Gastrocnemius medialis (tissue), 4 donors: Measurements from ENCODE around the gene GRAP. TPM values are rescaled to one million over a fixed set of nuclear protein-coding genes. Genes with fewer than 3 reads are reported as not detected.
A peak's percentile ranks its signal among the peaks of the same experiment; 100 is the strongest.

ENCODE experiments used
- ATAC-seq, 2 donors: fragments of 150-250 bp; one replicate each; pipeline ENCODE4 v1.9.1; 2016
- DNase-seq, 2 donors: peaks; one replicate each; pipeline ENCODE4 v3.0.0-alpha.2; 2019
- H3K27ac ChIP-seq, 4 donors: fragments of 200-600 bp; sonication (generic); 1 replicate in 1 of 4; 2 replicates in 3 of 4; pipeline ENCODE4 v1.5.1; 2016 to 2018; ENCODE audit warnings: mild to moderate bottlenecking in 2 of 4, moderate library complexity in 1 of 4
- H3K27me3 ChIP-seq, 3 donors: fragments of 200-600 bp; sonication (generic) in 2 of 3; 1 replicate in 1 of 3; 2 replicates in 2 of 3; pipeline versions ENCODE4 v1.5.1 to v1.6.0; 2016 to 2019; ENCODE audit warnings: mild to moderate bottlenecking in 1 of 3, moderate library complexity in 1 of 3
- H3K36me3 ChIP-seq, 2 donors: fragments of 200-600 bp; sonication (generic) in 1 of 2; one replicate each; pipeline ENCODE4 v1.5.1; 2017 to 2018
- H3K4me1 ChIP-seq, 2 donors: fragments of 200-600 bp; sonication (generic) in 1 of 2; one replicate each; pipeline ENCODE4 v1.5.1; 2016 to 2017; ENCODE audit warnings: mild to moderate bottlenecking in 2 of 2
- H3K4me3 ChIP-seq, 4 donors: fragments of 200-600 bp; sonication (generic) in 3 of 4; 1 replicate in 1 of 4; 2 replicates in 3 of 4; pipeline ENCODE4 v1.5.1; 2016 to 2019; ENCODE audit warnings: mild to moderate bottlenecking in 2 of 4
- H3K9me3 ChIP-seq, 3 donors: fragments of 200-600 bp; sonication (generic) in 2 of 3; 1 replicate in 1 of 3; 2 replicates in 2 of 3; pipeline ENCODE4 v1.5.1; 2016 to 2019
- POLR2A ChIP-seq, 2 donors: fragments of 450-650 bp; IDR thresholded peaks; one replicate each; pipeline ENCODE4 v1.6.1; 2017; ENCODE audit warnings: antibody characterized with exemption in 2 of 2, mild to moderate bottlenecking in 2 of 2, moderate library complexity in 2 of 2
- in situ Hi-C, 4 donors: fragments of 200-750 bp; cut with MboI; loops; one replicate each; pipeline versions ENCODE4 v1.15.0 to v1.8.0; 2017; ENCODE audit warnings: low sequenced_read_pairs in 4 of 4
- intact Hi-C: fragments of 100-400 bp; cut with DNase I; formaldehyde crosslinking; loops from one replicate; pipeline ENCODE4 v1.15.1; 2023; ENCODE audit warnings: low total_unique reads
- total RNA-seq, 4 donors: library from RNA; depleted of rRNA; stranded (reverse); fragments of >200 nt; gene quantifications; one replicate each; pipeline versions ENCODE4 v1.1.0 to v1.2.3, GENCODE V29; 2016
- TF ChIP-seq, protein P1 (sequence below), 5 experiments: fragments of 450-650 bp in 3 of 5; fragments of 200-600 bp in 2 of 5; sonication (generic) in 2 of 5; IDR thresholded peaks in 4 of 5; conservative IDR thresholded peaks in 1 of 5; 1 replicate in 4 of 5; 2 replicates in 1 of 5; pipeline ENCODE4 v1.5.1; 2016 to 2019; ENCODE audit warnings: antibody characterized with exemption in 5 of 5, mild to moderate bottlenecking in 3 of 5, moderate library complexity in 3 of 5

GRAP gene
- total RNA-seq, 4 donors from 2014 or later: 0.36 to 1.7 (median 0.94) TPM

- no peaks in the 10 kb centered on the region for H3K9me3 ChIP-seq
- in situ Hi-C loops (loop anchor here in 1 of 4 donors (25.0 kb wide), 1 partner anchor 191 kb away; no protein-coding TSS in a partner anchor), intact Hi-C loops (no loop called here)
- H3K27me3 ChIP-seq: peaks cover 0 to 2% (median 0%) of the 10 kb centered on the region in 3 donors
- H3K27ac ChIP-seq: peak overlapping the region in 3 of 4 donors; percentile 34 to 69 (median 62)
- H3K36me3 ChIP-seq: no peaks in the 10 kb centered on the region
- TF ChIP-seq, protein P1, sequence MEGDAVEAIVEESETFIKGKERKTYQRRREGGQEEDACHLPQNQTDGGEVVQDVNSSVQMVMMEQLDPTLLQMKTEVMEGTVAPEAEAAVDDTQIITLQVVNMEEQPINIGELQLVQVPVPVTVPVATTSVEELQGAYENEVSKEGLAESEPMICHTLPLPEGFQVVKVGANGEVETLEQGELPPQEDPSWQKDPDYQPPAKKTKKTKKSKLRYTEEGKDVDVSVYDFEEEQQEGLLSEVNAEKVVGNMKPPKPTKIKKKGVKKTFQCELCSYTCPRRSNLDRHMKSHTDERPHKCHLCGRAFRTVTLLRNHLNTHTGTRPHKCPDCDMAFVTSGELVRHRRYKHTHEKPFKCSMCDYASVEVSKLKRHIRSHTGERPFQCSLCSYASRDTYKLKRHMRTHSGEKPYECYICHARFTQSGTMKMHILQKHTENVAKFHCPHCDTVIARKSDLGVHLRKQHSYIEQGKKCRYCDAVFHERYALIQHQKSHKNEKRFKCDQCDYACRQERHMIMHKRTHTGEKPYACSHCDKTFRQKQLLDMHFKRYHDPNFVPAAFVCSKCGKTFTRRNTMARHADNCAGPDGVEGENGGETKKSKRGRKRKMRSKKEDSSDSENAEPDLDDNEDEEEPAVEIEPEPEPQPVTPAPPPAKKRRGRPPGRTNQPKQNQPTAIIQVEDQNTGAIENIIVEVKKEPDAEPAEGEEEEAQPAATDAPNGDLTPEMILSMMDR (IDR thresholded peaks at IDR 0.05 in 4 of 5, conservative IDR thresholded peaks at IDR 0.05 in 1 of 5): no peak
- H3K4me1 ChIP-seq: peaks cover 0 to 10% of the 10 kb centered on the region in 2 donors
- ATAC-seq: peak in 1 of 2 donors; percentile 14
- no peak for DNase-seq
- H3K4me3 ChIP-seq: peak overlapping the region; percentile 65 to 75 (median 70)
These were observed 43.0 kb downstream of the GRAP start for GRCh38 chr17:19003543-19004420.

DNA sequence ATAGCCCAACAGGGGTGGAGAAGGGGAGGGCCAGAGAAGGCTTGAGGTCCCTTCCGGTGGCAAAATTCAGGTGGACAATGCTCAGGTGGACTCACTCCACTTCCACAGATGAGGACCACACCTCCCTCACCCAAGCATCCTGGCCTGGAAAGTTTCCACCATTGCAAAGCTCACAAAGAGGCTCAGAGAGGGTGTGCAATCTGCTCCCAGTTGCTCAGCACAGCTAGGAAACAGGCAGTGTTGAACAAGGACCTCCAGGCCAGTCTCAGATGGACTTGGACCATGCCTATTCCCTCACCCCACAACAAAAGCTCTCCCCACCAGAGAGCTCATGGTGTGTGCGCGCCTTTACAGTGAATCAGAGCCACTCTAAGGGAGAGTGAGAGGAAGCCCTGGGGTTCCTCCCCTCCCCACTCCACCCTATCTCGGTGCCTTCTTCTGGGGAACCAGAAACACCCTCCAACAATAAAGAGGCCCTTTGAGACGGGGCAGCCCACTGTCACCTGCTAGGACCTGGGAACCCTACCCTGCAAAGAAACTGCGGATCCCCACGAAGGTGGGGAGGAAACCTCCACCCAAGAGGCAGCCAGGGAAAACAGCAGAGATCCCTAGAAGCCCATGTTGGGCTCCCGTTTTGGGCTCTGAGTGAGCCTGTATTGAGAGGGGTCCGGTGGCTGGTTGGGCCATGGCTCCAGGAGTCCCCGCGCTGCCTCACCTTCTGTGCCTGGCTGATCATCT is 43.8 kb downstream of the GRAP start:
- Histone ChIP-seq H3K4me1 (peaks cover 0 to 10% of the 10 kb centered on the region in 2 donors), H3K9me3 (no peaks in the 10 kb centered on the region), H3K4me3 (no peak overlapping the region), H3K36me3 (no peaks in the 10 kb centered on the region), H3K27ac (no peak overlapping the region), H3K27me3 (peaks cover 0 to 2% (median 0%) of the 10 kb centered on the region in 3 donors)
- intact Hi-C loops (no loop called here), in situ Hi-C loops (loop anchor here in 1 of 4 donors (25.0 kb wide), 1 partner anchor 191 kb away; no protein-coding TSS in a partner anchor)
- ATAC-seq (no peak), DNase-seq (no peak)
- no peak for TF ChIP-seq POLR2A (IDR thresholded peaks at IDR 0.05)
- TF ChIP-seq, protein P1 (IDR thresholded peaks at IDR 0.05 in 4 of 5, conservative IDR thresholded peaks at IDR 0.05 in 1 of 5): no peak

- no peak for ATAC-seq
- Histone ChIP-seq H3K9me3 (no peaks in the 10 kb centered on the region), H3K4me1 (peaks cover 0 to 10% of the 10 kb centered on the region in 2 donors), H3K4me3 (no peak overlapping the region), H3K27me3 (peaks cover 0 to 2% (median 0%) of the 10 kb centered on the region in 3 donors), H3K27ac (no peak overlapping the region), H3K36me3 (no peaks in the 10 kb centered on the region)
- in situ Hi-C loops: loop anchor here in 1 of 4 donors (25.0 kb wide), 1 partner anchor 190 kb away; no protein-coding TSS in a partner anchor
- DNase-seq: no peak
- intact Hi-C loops: no loop called here
- TF ChIP-seq, protein P1 (IDR thresholded peaks at IDR 0.05 in 4 of 5, conservative IDR thresholded peaks at IDR 0.05 in 1 of 5): no peak
- TF ChIP-seq POLR2A (IDR thresholded peaks at IDR 0.05): no peak
These were observed 44.7 kb downstream of the GRAP start for GRCh38 chr17:19001907-19002590.

DNA sequence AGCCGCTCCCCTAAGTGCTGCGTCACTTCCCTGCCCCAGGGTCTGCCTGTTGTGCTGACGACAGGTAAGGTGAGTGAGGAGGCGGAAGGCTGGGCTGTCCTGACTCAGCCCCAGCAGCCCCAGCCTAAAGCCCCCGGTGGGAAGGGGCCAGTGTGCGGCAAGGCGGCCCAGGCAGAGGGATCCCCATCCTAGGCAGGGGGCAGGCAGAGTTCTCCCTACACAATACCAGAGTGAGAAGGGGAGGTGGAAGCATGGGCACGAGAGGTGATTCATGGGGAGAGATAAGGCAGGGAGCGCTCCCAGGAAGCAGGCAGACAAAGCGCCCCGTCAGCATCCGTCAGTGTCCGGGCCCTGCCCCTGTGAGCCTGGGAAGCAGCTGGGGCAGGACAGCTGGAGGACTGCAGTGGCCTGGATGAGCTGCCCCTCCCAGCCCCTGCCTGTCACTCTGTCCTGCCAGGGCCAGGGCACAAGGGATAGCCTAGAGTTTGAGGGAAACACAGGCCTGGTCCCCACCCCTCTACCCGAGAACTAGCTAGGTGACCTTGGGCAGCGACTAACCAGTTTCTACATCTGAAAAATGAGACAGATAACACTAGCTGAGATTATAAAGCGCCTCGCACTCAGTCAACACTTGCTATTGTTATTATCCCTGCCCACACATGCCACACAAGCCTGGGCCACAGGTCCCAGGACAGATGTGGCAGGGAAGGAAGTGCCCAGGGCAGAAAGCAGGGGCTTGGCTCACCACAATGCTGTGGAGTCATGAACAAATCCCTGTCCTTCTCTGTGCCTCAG is 46.0 kb downstream of the GRAP start:
- peaks cover 0 to 10% of the 10 kb centered on the region in 2 donors for H3K4me1 ChIP-seq
- H3K4me3 ChIP-seq: no peak overlapping the region
- H3K36me3 ChIP-seq: no peaks in the 10 kb centered on the region
- intact Hi-C loops: no loop called here
- DNase-seq (no peak), ATAC-seq (no peak)
- peaks cover 0 to 2% (median 0%) of the 10 kb centered on the region in 3 donors for H3K27me3 ChIP-seq
- no peak for TF ChIP-seq POLR2A (IDR thresholded peaks at IDR 0.05)
- TF ChIP-seq, protein P1 (IDR thresholded peaks at IDR 0.05 in 4 of 5, conservative IDR thresholded peaks at IDR 0.05 in 1 of 5): no peak
- no peaks in the 10 kb centered on the region for H3K9me3 ChIP-seq
- in situ Hi-C loops: loop anchor here in 1 of 4 donors (25.0 kb wide), 1 partner anchor 188 kb away; no protein-coding TSS in a partner anchor
- no peak overlapping the region for H3K27ac ChIP-seq
